Neural cell (in vitro differentiated cells): ENCODE results near the gene TNFRSF6B.

Experiments used
- CTCF ChIP-seq: fragments of 450-650 bp; IDR thresholded peaks from 2 replicates; pipeline ENCODE4 v1.5.1; 2014; ENCODE audit warnings: antibody characterized with exemption, mild to moderate bottlenecking, moderate library complexity; ENCODE audit not compliant: poor library complexity, severe bottlenecking
- EP300 ChIP-seq: fragments of 450-650 bp; conservative IDR thresholded peaks from 2 replicates; pipeline ENCODE4 v1.6.1; 2014; ENCODE audit warnings: antibody characterized with exemption, mild to moderate bottlenecking, moderate library complexity; ENCODE audit not compliant: poor library complexity, severe bottlenecking
- EZH2 ChIP-seq: fragments of 200-600, 300-800 bp; shearing (Covaris generic), sonication (generic); IDR thresholded peaks from 2 replicates; pipeline ENCODE4 v1.6.1; 2014; ENCODE audit warnings: antibody characterized with exemption, low read length, borderline replicate concordance, mild to moderate bottlenecking; ENCODE audit not compliant: insufficient read depth, poor library complexity, severe bottlenecking
- MXI1 ChIP-seq: fragments of 450-650 bp; conservative IDR thresholded peaks from 2 replicates; pipeline ENCODE4 v1.6.1; 2014; ENCODE audit warnings: antibody characterized with exemption, mild to moderate bottlenecking; ENCODE audit not compliant: poor library complexity, severe bottlenecking
- POLR2AphosphoS5 ChIP-seq: IDR thresholded peaks from 2 replicates; pipeline ENCODE4 v1.6.1; 2012
- TAF1 ChIP-seq: IDR thresholded peaks from 2 replicates; pipeline ENCODE4 v1.6.1; 2012; ENCODE audit warnings: low read depth

GRCh38 chr20:63680427-63680826 is 16.0 kb upstream of the TNFRSF6B start:
- TF ChIP-seq TAF1, result no peak
- TF ChIP-seq CTCF, result no peak
- no peak for TF ChIP-seq EZH2
- no peak for TF ChIP-seq POLR2AphosphoS5
- TF ChIP-seq MXI1, result no peak
- TF ChIP-seq EP300, result no peak
